CD4-positive, alpha-beta memory T cell (primary cell): ENCODE data around the gene ACACA. TPM values are rescaled to one million over a fixed set of nuclear protein-coding genes. Genes with fewer than 3 reads are reported as not detected.

Experiments used
- CTCF ChIA-PET: fragments of 350-600 bp; sonication (Branson Sonifier 250); formaldehyde crosslinking; loops from one replicate; lab custom pipeline; 2021; ENCODE audit warnings: inconsistent platforms; ENCODE audit not compliant: partially characterized antibody; lab: Charles Lee
- POLR2A ChIA-PET: fragments of 350-600 bp; sonication (Branson Sonifier 250); formaldehyde crosslinking; loops from one replicate; lab custom pipeline; 2021; ENCODE audit not compliant: partially characterized antibody; lab: Charles Lee
- DNase-seq, 5 donors: peaks; one replicate each; pipeline versions ENCODE4 v3.0.0 to v3.0.0-alpha.2; 2020 to 2022; ENCODE audit warnings: mixed read lengths in 1 of 5
- H3K27ac ChIP-seq: one replicate; pipeline ENCODE4 v1.7.0; 2013; ENCODE audit warnings: low read depth, low read length
- H3K27me3 ChIP-seq: 2 replicates; pipeline ENCODE4 v1.7.0; 2013; ENCODE audit warnings: mild to moderate bottlenecking, low read length, moderate library complexity; ENCODE audit not compliant: insufficient read depth
- H3K36me3 ChIP-seq: 2 replicates; pipeline ENCODE4 v1.7.0; 2013; ENCODE audit warnings: mild to moderate bottlenecking, low read length, moderate library complexity; ENCODE audit not compliant: insufficient read depth
- H3K4me1 ChIP-seq: 2 replicates; pipeline ENCODE4 v1.7.0; 2013; ENCODE audit warnings: mild to moderate bottlenecking, low read length, moderate library complexity; ENCODE audit not compliant: insufficient read depth
- H3K4me3 ChIP-seq, 2 donors: one replicate each; pipeline ENCODE4 v1.7.0; 2013; ENCODE audit warnings: low read length in 2 of 2, mild to moderate bottlenecking in 1 of 2
- H3K9me3 ChIP-seq, 2 donors: one replicate each; pipeline ENCODE4 v1.7.0; 2013; ENCODE audit warnings: low read length in 2 of 2, control low read depth in 1 of 2; ENCODE audit not compliant: control insufficient read depth in 1 of 2
- H3K27ac Mint-ChIP-seq, 7 donors: one replicate each; pipeline ENCODE4 v1.8.0; 2020 to 2021; ENCODE audit warnings: mixed read lengths in 7 of 7, mild to moderate bottlenecking in 6 of 7, inconsistent platforms in 3 of 7, moderate library complexity in 3 of 7
- H3K27me3 Mint-ChIP-seq, 2 donors: one replicate each; pipeline ENCODE4 v1.8.0; 2020 to 2021; ENCODE audit warnings: mixed read lengths in 2 of 2
- H3K36me3 Mint-ChIP-seq, 2 donors: one replicate each; pipeline ENCODE4 v1.8.0; 2020 to 2021; ENCODE audit warnings: mixed read lengths in 2 of 2, inconsistent platforms in 1 of 2, mild to moderate bottlenecking in 1 of 2
- H3K4me1 Mint-ChIP-seq, 4 donors: one replicate each; pipeline ENCODE4 v1.8.0; 2020 to 2021; ENCODE audit warnings: mixed read lengths in 4 of 4, mild to moderate bottlenecking in 1 of 4
- H3K4me3 Mint-ChIP-seq, 8 donors: one replicate each; pipeline ENCODE4 v1.8.0; 2020 to 2021; ENCODE audit warnings: mixed read lengths in 8 of 8, mild to moderate bottlenecking in 7 of 8, moderate library complexity in 6 of 8, inconsistent platforms in 3 of 8
- H3K9me3 Mint-ChIP-seq, 8 donors: one replicate each; pipeline ENCODE4 v1.8.0; 2020 to 2021; ENCODE audit warnings: mixed read lengths in 8 of 8, mild to moderate bottlenecking in 5 of 8, inconsistent platforms in 3 of 8, moderate library complexity in 1 of 8
- intact Hi-C: fragments of 100-400 bp; cut with micrococcal nuclease; formaldehyde crosslinking; loops from one replicate; pipeline ENCODE4 v1.15.1; 2023
- polyA plus RNA-seq, 2 donors: library from polyadenylated mRNA; unstranded; fragments of 300-500 nt; fragmentation: Illumina TruSeq; gene quantifications; one replicate each; pipeline ENCODE4 v1.2.3, GENCODE V29; 2021
- total RNA-seq, 2 experiments: library from RNA; stranded (reverse); gene quantifications; one replicate each; pipeline ENCODE4 v1.2.3, GENCODE V29; 2021

The ACACA gene
- total and polyA plus RNA-seq, 4 experiments from 2014 or later = 4.8 to 15.2 (median 10.1) TPM

DNA sequence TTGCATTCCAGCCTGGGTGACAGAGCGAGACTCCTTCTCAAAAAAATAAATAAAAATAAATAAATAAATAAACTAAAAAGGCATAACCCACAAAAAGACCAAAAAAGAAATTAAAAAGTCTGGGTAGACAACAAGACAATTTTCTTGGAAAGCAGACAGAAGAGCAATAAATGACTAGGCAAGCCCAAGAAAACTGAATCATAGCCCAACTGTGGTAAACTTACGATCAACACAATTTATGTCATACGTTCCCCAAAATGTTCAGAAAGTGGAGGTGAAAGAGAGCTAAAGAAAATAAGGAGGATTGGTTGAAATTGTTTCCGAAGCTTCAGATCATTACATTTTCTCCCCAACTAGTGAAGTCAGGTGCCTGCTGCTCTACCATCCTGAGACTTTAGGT, 62.1 kb downstream of the ACACA start:
- no peaks in the 10 kb centered on the region for H3K9me3 ChIP-seq
- no peaks in the 10 kb centered on the region for H3K4me1 ChIP-seq
- Mint-ChIP-seq H3K9me3 (peaks cover 0 to 2% (median 0%) of the 10 kb centered on the region in 8 donors), H3K36me3 (peaks cover 5 to 11% of the 10 kb centered on the region in 2 donors), H3K4me1 (peaks cover 0 to 7% (median 2%) of the 10 kb centered on the region in 4 donors), H3K27ac (peak overlapping the region in 1 of 7 donors; percentile 12), H3K27me3 (no peaks in the 10 kb centered on the region), H3K4me3 (no peak overlapping the region)
- ChIA-PET CTCF (interaction anchor here (1.2 kb wide), 1 partner anchor 29 kb away, joined by 3 read pairs; no protein-coding TSS in a partner anchor), POLR2A (interaction anchor here (1.2 kb wide), 1 partner anchor 22 kb away, joined by 4 read pairs; no protein-coding TSS in a partner anchor)
- no peak overlapping the region for H3K4me3 ChIP-seq
- H3K27me3 ChIP-seq = no peaks in the 10 kb centered on the region
- H3K36me3 ChIP-seq = no peaks in the 10 kb centered on the region
- no peak for DNase-seq
- intact Hi-C loops = no loop called here
- H3K27ac ChIP-seq = no peak overlapping the region

DNA sequence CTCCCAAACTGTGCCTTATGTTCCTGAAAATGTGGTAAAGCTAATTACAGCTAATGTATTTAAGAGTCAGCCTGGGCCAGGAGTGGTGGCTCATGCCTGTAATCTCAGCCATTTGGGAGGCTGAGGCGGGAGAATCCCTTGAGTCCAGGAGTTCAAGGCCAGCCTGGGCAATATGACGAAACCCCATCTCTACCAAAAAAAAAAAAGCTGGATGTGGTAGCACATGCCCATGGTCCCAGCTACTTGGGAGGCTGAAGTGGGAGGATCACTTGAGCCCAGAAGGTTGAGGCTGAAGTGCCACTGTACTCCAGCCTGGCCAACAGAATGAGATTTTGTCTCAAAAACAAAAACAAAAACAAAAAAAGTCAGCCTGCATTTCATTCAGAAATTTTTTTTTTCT, 64.0 kb downstream of the ACACA start:
- peaks cover 9 to 16% of the 10 kb centered on the region in 2 donors for H3K36me3 Mint-ChIP-seq
- H3K27me3 Mint-ChIP-seq = no peaks in the 10 kb centered on the region
- no peak for DNase-seq
- H3K9me3 Mint-ChIP-seq = peaks cover 0 to 2% (median 0%) of the 10 kb centered on the region in 8 donors
- no peaks in the 10 kb centered on the region for H3K36me3 ChIP-seq
- CTCF ChIA-PET = interaction anchor here (1.0 kb wide), 2 partner anchors 31 to 96 kb away, joined by 3 to 4 read pairs; no protein-coding TSS in a partner anchor
- H3K9me3 ChIP-seq = no peaks in the 10 kb centered on the region
- no peaks in the 10 kb centered on the region for H3K4me1 ChIP-seq
- H3K4me3 ChIP-seq = no peak overlapping the region
- H3K27ac ChIP-seq = no peak overlapping the region
- intact Hi-C loops = no loop called here
- H3K27ac Mint-ChIP-seq = no peak overlapping the region
- POLR2A ChIA-PET = no interaction called here
- H3K27me3 ChIP-seq = no peaks in the 10 kb centered on the region
- H3K4me3 Mint-ChIP-seq = no peak overlapping the region
- H3K4me1 Mint-ChIP-seq = peaks cover 0 to 7% (median 4%) of the 10 kb centered on the region in 4 donors

DNA sequence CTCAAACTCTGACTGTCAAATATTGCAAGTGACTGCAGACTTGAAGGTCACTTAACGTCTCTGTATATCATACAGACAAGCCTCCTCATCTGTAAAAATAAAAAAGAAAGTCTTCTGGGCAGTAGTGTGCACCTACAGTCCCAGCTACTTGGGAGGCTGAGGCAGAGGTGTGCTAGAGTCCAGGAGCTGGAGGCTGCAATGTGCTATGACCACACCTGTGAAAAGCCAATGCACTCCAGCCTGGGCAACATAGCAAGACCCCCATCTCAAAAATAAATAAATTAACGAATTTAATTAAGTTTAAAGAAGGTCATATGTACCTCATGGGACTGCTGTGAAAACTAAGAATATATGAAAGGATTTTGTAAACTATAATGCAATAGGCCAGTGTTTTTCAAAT, 65.8 kb downstream of the ACACA start:
- CTCF ChIA-PET = no interaction called here
- no peaks in the 10 kb centered on the region for H3K27me3 Mint-ChIP-seq

DNA sequence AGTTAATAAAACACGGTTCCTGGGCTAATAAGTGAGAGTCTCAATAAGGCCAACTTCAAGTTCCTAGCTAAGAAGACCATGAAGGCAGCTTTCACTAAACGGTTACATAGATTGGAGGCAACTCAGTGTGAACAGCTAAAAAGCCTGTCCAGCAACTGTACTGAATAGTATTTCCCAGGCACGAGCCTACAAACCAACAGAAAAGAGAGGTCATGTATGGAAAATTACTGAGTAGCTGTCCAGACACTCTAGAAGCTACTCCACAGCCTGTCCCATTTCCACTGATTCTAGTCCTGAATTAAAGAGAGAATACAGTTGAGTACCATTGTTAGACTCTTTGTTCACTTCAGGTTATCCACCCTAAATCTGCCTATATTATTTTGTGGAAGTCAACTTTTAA, 67.3 kb downstream of the ACACA start:
- Mint-ChIP-seq H3K4me3 (no peak overlapping the region), H3K4me1 (peaks cover 0 to 4% (median 0%) of the 10 kb centered on the region in 4 donors), H3K27ac (no peak overlapping the region), H3K9me3 (no peaks in the 10 kb centered on the region), H3K27me3 (no peaks in the 10 kb centered on the region), H3K36me3 (peaks cover 8 to 10% of the 10 kb centered on the region in 2 donors)
- POLR2A ChIA-PET = no interaction called here
- no peaks in the 10 kb centered on the region for H3K36me3 ChIP-seq
- intact Hi-C loops = no loop called here
- CTCF ChIA-PET = no interaction called here
- H3K9me3 ChIP-seq = no peaks in the 10 kb centered on the region
- no peaks in the 10 kb centered on the region for H3K4me1 ChIP-seq
- no peaks in the 10 kb centered on the region for H3K27me3 ChIP-seq
- DNase-seq = no peak
- H3K4me3 ChIP-seq = no peak overlapping the region
- no peak overlapping the region for H3K27ac ChIP-seq

More for the DNA sequence above, 65.8 kb downstream of the ACACA start:
- DNase-seq = no peak
- H3K4me1 ChIP-seq = no peaks in the 10 kb centered on the region
- H3K36me3 ChIP-seq = no peaks in the 10 kb centered on the region
- POLR2A ChIA-PET = no interaction called here
- Mint-ChIP-seq H3K4me3 (no peak overlapping the region), H3K27ac (no peak overlapping the region), H3K4me1 (peaks cover 0 to 4% (median 0%) of the 10 kb centered on the region in 4 donors), H3K9me3 (no peaks in the 10 kb centered on the region), H3K36me3 (peaks cover 11 to 12% of the 10 kb centered on the region in 2 donors)
- H3K9me3 ChIP-seq = no peaks in the 10 kb centered on the region
- intact Hi-C loops = no loop called here
- no peak overlapping the region for H3K4me3 ChIP-seq
- no peak overlapping the region for H3K27ac ChIP-seq
- H3K27me3 ChIP-seq = no peaks in the 10 kb centered on the region

DNA sequence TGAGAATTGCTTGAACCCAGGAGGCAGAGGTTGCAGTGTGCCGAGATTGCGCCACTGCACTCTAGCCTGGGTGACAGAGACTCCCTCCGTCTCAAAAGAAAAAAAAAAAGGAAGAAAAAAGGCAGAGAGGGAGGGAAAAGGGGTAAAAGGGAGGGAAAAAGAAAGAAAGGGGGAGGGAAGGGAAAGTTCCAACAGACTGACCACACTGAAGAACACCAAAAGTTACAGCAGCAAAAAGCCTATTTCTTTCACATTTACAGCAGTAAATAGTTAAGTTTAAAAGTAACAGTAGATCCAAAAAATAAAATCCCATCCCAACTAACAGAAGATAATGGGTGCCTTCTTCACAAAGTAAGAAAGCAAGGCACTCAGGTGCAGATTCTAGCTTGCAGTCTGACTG, 67.8 kb downstream of the ACACA start:
- DNase-seq = no peak

DNA sequence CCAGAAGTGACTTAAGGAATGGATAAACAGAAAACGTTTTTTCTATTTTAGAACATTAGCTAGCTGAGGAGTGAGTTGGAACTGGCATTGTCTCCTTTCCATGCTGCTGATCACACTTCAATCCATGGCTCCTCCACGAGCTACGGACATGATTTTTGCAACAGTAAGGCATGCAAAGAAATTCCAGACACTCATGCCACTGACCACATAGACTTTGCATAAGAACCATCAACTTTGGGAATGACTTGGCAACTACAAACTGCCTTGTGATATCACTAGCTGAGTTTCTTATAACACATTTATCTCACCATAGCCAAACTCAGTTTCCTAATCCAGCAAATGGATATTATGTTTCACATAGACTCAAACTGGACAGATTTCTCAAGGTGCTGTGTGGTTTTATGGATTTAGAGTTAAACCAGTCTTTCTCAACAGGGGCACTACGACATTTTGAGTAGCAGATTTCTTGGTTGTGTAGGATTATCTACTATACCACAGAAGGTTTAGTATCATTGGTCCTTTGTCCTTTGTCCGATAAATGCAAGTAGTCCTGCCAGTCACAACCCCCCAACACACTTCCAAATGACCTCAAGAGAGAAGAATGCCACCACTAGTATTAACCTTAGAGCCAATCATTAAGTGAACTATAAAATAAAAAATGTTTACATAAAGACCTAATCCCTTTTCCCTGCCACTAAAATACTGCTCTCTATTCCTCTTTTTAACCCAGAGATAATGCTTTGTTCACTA, 79.1 kb downstream of the ACACA start:
- intact Hi-C loops = no loop called here
- Mint-ChIP-seq H3K4me1 (peaks cover 0 to 1% (median 0%) of the 10 kb centered on the region in 4 donors), H3K9me3 (no peaks in the 10 kb centered on the region), H3K4me3 (no peak overlapping the region), H3K27me3 (no peaks in the 10 kb centered on the region), H3K36me3 (peaks cover 9 to 28% of the 10 kb centered on the region in 2 donors), H3K27ac (peak overlapping the region in 1 of 7 donors; percentile 15)
- no peaks in the 10 kb centered on the region for H3K27me3 ChIP-seq
- H3K27ac ChIP-seq = no peak overlapping the region
- DNase-seq = no peak
- H3K36me3 ChIP-seq = no peaks in the 10 kb centered on the region
- no peaks in the 10 kb centered on the region for H3K4me1 ChIP-seq
- ChIA-PET POLR2A (no interaction called here), CTCF (no interaction called here)
- H3K9me3 ChIP-seq = no peaks in the 10 kb centered on the region
- no peak overlapping the region for H3K4me3 ChIP-seq

More for the DNA sequence above, 67.8 kb downstream of the ACACA start:
- no peak overlapping the region for H3K27ac Mint-ChIP-seq
- CTCF ChIA-PET = no interaction called here
- Histone ChIP-seq H3K9me3 (no peaks in the 10 kb centered on the region), H3K4me1 (no peaks in the 10 kb centered on the region), H3K27ac (no peak overlapping the region), H3K4me3 (no peak overlapping the region), H3K36me3 (no peaks in the 10 kb centered on the region), H3K27me3 (no peaks in the 10 kb centered on the region)
- peaks cover 8 to 10% of the 10 kb centered on the region in 2 donors for H3K36me3 Mint-ChIP-seq
- POLR2A ChIA-PET = no interaction called here
- intact Hi-C loops = no loop called here
- no peaks in the 10 kb centered on the region for H3K27me3 Mint-ChIP-seq
- no peak overlapping the region for H3K4me3 Mint-ChIP-seq
- H3K4me1 Mint-ChIP-seq = peaks cover 0 to 4% (median 0%) of the 10 kb centered on the region in 4 donors
- no peaks in the 10 kb centered on the region for H3K9me3 Mint-ChIP-seq

DNA sequence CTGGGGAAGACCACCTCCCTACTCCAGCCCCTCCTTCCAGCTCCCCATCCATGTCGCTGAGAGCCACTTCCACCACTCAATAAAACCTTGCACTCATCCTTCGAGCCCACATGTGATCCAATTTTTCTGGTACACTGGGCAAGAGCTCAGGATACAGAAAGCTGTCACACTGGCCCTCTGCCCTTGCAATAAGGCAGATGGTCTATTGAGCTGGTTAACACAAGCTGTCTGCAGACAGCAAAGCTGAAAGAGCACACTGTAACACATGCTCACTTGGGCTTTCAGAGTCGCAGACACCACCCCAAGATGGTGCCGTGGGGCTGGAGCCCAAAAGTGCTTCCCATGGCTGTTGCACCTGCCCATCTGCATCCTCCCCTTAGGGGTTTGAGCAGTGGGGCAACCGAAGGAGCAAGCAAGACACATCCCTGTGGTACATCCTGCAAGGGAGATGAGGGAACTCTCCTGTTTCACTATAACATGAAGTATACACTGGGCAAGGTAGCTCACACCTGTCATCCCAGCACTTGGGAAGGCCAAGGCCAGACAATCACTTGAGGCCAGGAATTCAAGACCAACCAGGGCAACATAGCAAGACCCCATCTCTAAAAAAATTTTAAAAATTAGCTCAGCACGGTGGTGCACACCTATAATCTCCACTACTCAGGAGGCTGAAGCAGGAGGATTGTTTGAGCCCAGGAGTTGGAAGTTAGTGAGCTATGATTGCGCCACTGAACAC, 83.6 kb downstream of the ACACA start:
- intact Hi-C loops = no loop called here
- peaks cover 0 to 1% (median 0%) of the 10 kb centered on the region in 4 donors for H3K4me1 Mint-ChIP-seq
- no peak for DNase-seq
- peaks cover 12 to 16% of the 10 kb centered on the region in 2 donors for H3K36me3 Mint-ChIP-seq
- Histone ChIP-seq H3K4me1 (no peaks in the 10 kb centered on the region), H3K9me3 (no peaks in the 10 kb centered on the region), H3K27me3 (no peaks in the 10 kb centered on the region), H3K36me3 (no peaks in the 10 kb centered on the region), H3K27ac (no peak overlapping the region), H3K4me3 (no peak overlapping the region)
- ChIA-PET POLR2A (interaction anchor here (1.3 kb wide), 1 partner anchor 22 kb away, joined by 4 read pairs; no protein-coding TSS in a partner anchor), CTCF (no interaction called here)
- H3K4me3 Mint-ChIP-seq = no peak overlapping the region
- no peaks in the 10 kb centered on the region for H3K27me3 Mint-ChIP-seq
- peak overlapping the region in 1 of 7 donors; percentile 13 for H3K27ac Mint-ChIP-seq
- H3K9me3 Mint-ChIP-seq = no peaks in the 10 kb centered on the region
